Type B pancreatic cell (in vitro differentiated cells): Measurements from ENCODE around the gene MATCAP1. TPM values are rescaled to one million over a fixed set of nuclear protein-coding genes. Genes with fewer than 3 reads are reported as not detected.

ENCODE experiments used
- DNase-seq: peaks from one replicate; pipeline ENCODE4 v3.0.0; 2021; ENCODE audit warnings: mixed read lengths; ENCODE audit not compliant: unreplicated experiment; ENCODE audit errors: extremely low spot score
- H3K27ac Mint-ChIP-seq: 2 replicates; pipeline ENCODE4 v1.8.0; 2021; ENCODE audit warnings: mild to moderate bottlenecking, mixed read lengths
- H3K27me3 Mint-ChIP-seq: 2 replicates; pipeline ENCODE4 v1.8.0; 2021; ENCODE audit warnings: mixed read lengths
- H3K36me3 Mint-ChIP-seq: 2 replicates; pipeline ENCODE4 v1.8.0; 2021; ENCODE audit warnings: mixed read lengths
- H3K4me1 Mint-ChIP-seq: one replicate; pipeline ENCODE4 v1.8.0; 2021; ENCODE audit warnings: mixed read lengths; ENCODE audit not compliant: unreplicated experiment
- H3K4me3 Mint-ChIP-seq: 2 replicates; pipeline ENCODE4 v1.8.0; 2021; ENCODE audit warnings: mild to moderate bottlenecking, mixed read lengths
- H3K9me3 Mint-ChIP-seq: 2 replicates; pipeline ENCODE4 v1.8.0; 2021; ENCODE audit warnings: mixed read lengths
- CTCF ChIP-seq: fragments of 200-600 bp; sonication (generic); conservative IDR thresholded peaks from 2 replicates; pipeline ENCODE4 v1.5.0; 2021; ENCODE audit warnings: antibody characterized with exemption, mild to moderate bottlenecking
- total RNA-seq: library from RNA; stranded (reverse); gene quantifications from 2 replicates; pipeline ENCODE4 v1.2.1, GENCODE V29; 2021; ENCODE audit warnings: low replicate concordance

The MATCAP1 gene
- total RNA-seq, 1 donor from 2014 or later: 77.8 TPM

GRCh38 chr16:67196881-67197280 lies 13.1 kb upstream of the MATCAP1 start:
- no peak for TF ChIP-seq CTCF

GRCh38 chr16:67195676-67196075 lies 11.9 kb upstream of the MATCAP1 start:
- peak overlapping the region; percentile 33 for H3K27ac Mint-ChIP-seq
- peaks cover 8% of the 10 kb centered on the region for H3K4me1 Mint-ChIP-seq
- no peak for TF ChIP-seq CTCF
- H3K27me3 Mint-ChIP-seq: no peaks in the 10 kb centered on the region
- H3K9me3 Mint-ChIP-seq: no peaks in the 10 kb centered on the region
- DNase-seq: no peak
- H3K36me3 Mint-ChIP-seq: peaks cover 6% of the 10 kb centered on the region
- peak overlapping the region; percentile 65 for H3K4me3 Mint-ChIP-seq

More at GRCh38 chr16:67196881-67197280, 13.1 kb upstream of the MATCAP1 start:
- no peak overlapping the region for H3K27ac Mint-ChIP-seq
- peaks cover 6% of the 10 kb centered on the region for H3K36me3 Mint-ChIP-seq
- no peak overlapping the region for H3K4me3 Mint-ChIP-seq
- no peaks in the 10 kb centered on the region for H3K27me3 Mint-ChIP-seq
- DNase-seq: no peak
- H3K4me1 Mint-ChIP-seq: peaks cover 6% of the 10 kb centered on the region
- H3K9me3 Mint-ChIP-seq: no peaks in the 10 kb centered on the region

GRCh38 chr16:67194260-67194659 lies 10.5 kb upstream of the MATCAP1 start:
- no peak for DNase-seq
- Mint-ChIP-seq H3K27ac (no peak overlapping the region), H3K4me3 (peak overlapping the region; percentile 91), H3K36me3 (peaks cover 6% of the 10 kb centered on the region), H3K4me1 (peaks cover 8% of the 10 kb centered on the region), H3K27me3 (no peaks in the 10 kb centered on the region), H3K9me3 (no peaks in the 10 kb centered on the region)
- no peak for TF ChIP-seq CTCF

- H3K9me3 Mint-ChIP-seq: no peaks in the 10 kb centered on the region
- H3K36me3 Mint-ChIP-seq: peaks cover 6% of the 10 kb centered on the region
- TF ChIP-seq CTCF: no peak
- H3K4me1 Mint-ChIP-seq: peaks cover 8% of the 10 kb centered on the region
- H3K27me3 Mint-ChIP-seq: no peaks in the 10 kb centered on the region
- peak overlapping the region; percentile 91 for H3K4me3 Mint-ChIP-seq
- peak overlapping the region; percentile 29 for H3K27ac Mint-ChIP-seq
- no peak for DNase-seq
Measured at GRCh38 chr16:67193536-67193935, 9.8 kb upstream of the MATCAP1 start.

GRCh38 chr16:67192781-67193361 lies 9.1 kb upstream of the MATCAP1 start:
- peak overlapping the region; percentile 74 for H3K27ac Mint-ChIP-seq
- peak overlapping the region; percentile 91 for H3K4me3 Mint-ChIP-seq
- no peaks in the 10 kb centered on the region for H3K27me3 Mint-ChIP-seq
- TF ChIP-seq CTCF: no peak
- DNase-seq: no peak
- H3K36me3 Mint-ChIP-seq: peaks cover 6% of the 10 kb centered on the region
- H3K4me1 Mint-ChIP-seq: peaks cover 8% of the 10 kb centered on the region
- no peaks in the 10 kb centered on the region for H3K9me3 Mint-ChIP-seq
